H1 (cell line): ENCODE results near the gene TRPT1. TPM values are rescaled to one million over a fixed set of nuclear protein-coding genes. Genes with fewer than 3 reads are reported as not detected.

ENCODE experiments used
- CTCF ChIA-PET: fragments of 300-600 bp; sonication (Branson Sonifier 250); formaldehyde crosslinking; loops from one replicate; lab custom pipeline; 2021; ENCODE audit not compliant: partially characterized antibody; lab: Charles Lee
- POLR2A ChIA-PET: fragments of 300-600 bp; sonication (Branson Sonifier 250); formaldehyde crosslinking; loops from one replicate; lab custom pipeline; 2021; ENCODE audit warnings: inconsistent platforms; ENCODE audit not compliant: partially characterized antibody; lab: Charles Lee
- DNase-seq, 2 experiments: peaks; one replicate each; pipeline versions ENCODE4 v3.0.0 to v3.0.0-alpha.2; 2010 to 2022; ENCODE audit warnings: low spot score in 2 of 2, low read depth in 1 of 2, mixed read lengths in 1 of 2
- FAIRE-seq: peaks from 2 replicates; lab custom pipeline; 2011; peaks lifted over from hg19 to GRCh38; lab: Jason Lieb, UNC
- H2AFZ ChIP-seq: 2 replicates; pipeline ENCODE4 v1.8.1; 2012; ENCODE audit warnings: low read length, inconsistent platforms
- H2AK5ac ChIP-seq: 2 replicates; pipeline ENCODE4 v1.6.1; 2013; ENCODE audit warnings: low read depth, low read length
- H2BK120ac ChIP-seq: replicated peaks from 2 replicates; pipeline ENCODE3; 2013; ENCODE audit warnings: low read depth, low read length, inconsistent platforms
- H2BK12ac ChIP-seq: 2 replicates; pipeline ENCODE4 v1.6.1; 2013; ENCODE audit warnings: low read depth, low read length
- H2BK15ac ChIP-seq: 2 replicates; pipeline ENCODE4 v1.6.1; 2013; ENCODE audit warnings: low read length
- H2BK20ac ChIP-seq: 2 replicates; pipeline ENCODE4 v1.6.1; 2013; ENCODE audit warnings: low read length
- H2BK5ac ChIP-seq: 2 replicates; pipeline ENCODE4 v1.6.1; 2013; ENCODE audit warnings: low read depth, low read length
- H3K14ac ChIP-seq: 2 replicates; pipeline ENCODE4 v1.6.1; 2013; ENCODE audit warnings: inconsistent platforms; ENCODE audit not compliant: insufficient read length
- H3K18ac ChIP-seq: 2 replicates; pipeline ENCODE4 v1.6.1; 2013; ENCODE audit warnings: low read length; ENCODE audit errors: extremely low read depth
- H3K23ac ChIP-seq: 2 replicates; pipeline ENCODE4 v1.6.1; 2013; ENCODE audit warnings: inconsistent platforms; ENCODE audit not compliant: insufficient read length
- H3K23me2 ChIP-seq: 2 replicates; pipeline ENCODE4 v1.6.1; 2013; ENCODE audit warnings: low read depth, low read length
- H3K27ac ChIP-seq: 2 replicates; pipeline ENCODE4 v1.6.1; 2011; ENCODE audit warnings: low read depth, low read length, inconsistent platforms
- H3K27me3 ChIP-seq, 4 experiments: replicated peaks in 1 of 4; 1 replicate in 1 of 4; 2 replicates in 3 of 4; pipeline versions ENCODE4 v1.6.1 to v1.8.1; 2011 to 2013; ENCODE audit warnings: low read length in 3 of 4, mild to moderate bottlenecking in 3 of 4, inconsistent platforms in 2 of 4, mixed read lengths in 2 of 4, moderate library complexity in 1 of 4; ENCODE audit not compliant: control insufficient read depth in 3 of 4, insufficient read depth in 3 of 4; ENCODE audit errors: extremely low read depth in 1 of 4
- H3K36me3 ChIP-seq, 4 experiments: 2 replicates each; pipeline versions ENCODE4 v1.6.1 to v1.8.1; 2011 to 2013; ENCODE audit warnings: mild to moderate bottlenecking in 4 of 4, low read length in 3 of 4, moderate library complexity in 2 of 4, control low read depth in 1 of 4, inconsistent platforms in 1 of 4; ENCODE audit not compliant: insufficient read depth in 4 of 4, control insufficient read depth in 2 of 4
- H3K4ac ChIP-seq: replicated peaks from 2 replicates; pipeline ENCODE3; 2013; ENCODE audit warnings: low read length, low read depth, mixed read lengths, inconsistent platforms; ENCODE audit not compliant: insufficient read length
- H3K4me1 ChIP-seq, 4 experiments: replicated peaks in 1 of 4; 1 replicate in 1 of 4; 2 replicates in 3 of 4; pipeline versions ENCODE4 v1.6.1 to v1.8.1; 2011 to 2013; ENCODE audit warnings: low read length in 3 of 4, inconsistent platforms in 2 of 4, mixed read lengths in 1 of 4; ENCODE audit not compliant: insufficient read depth in 4 of 4, control insufficient read depth in 3 of 4
- H3K4me2 ChIP-seq, 2 experiments: 2 replicates each; pipeline versions ENCODE4 v1.6.1 to v1.8.1; 2011 to 2013; ENCODE audit warnings: low read depth in 2 of 2, low read length in 2 of 2, control low read depth in 1 of 2, inconsistent platforms in 1 of 2, mild to moderate bottlenecking in 1 of 2; ENCODE audit not compliant: insufficient read depth in 1 of 2
- H3K4me3 ChIP-seq, 4 experiments: fragments of 200-600, 300-600 bp in 1 of 4; sonication (generic), shearing (Covaris generic), sonication (Bioruptor Twin) in 1 of 4; 2 replicates each; pipeline versions ENCODE4 v1.5.1 to v1.8.1; 2011 to 2016; ENCODE audit warnings: low read length in 4 of 4, low read depth in 3 of 4, control low read depth in 2 of 4, inconsistent platforms in 2 of 4, mild to moderate bottlenecking in 2 of 4, mixed read lengths in 1 of 4, moderate library complexity in 1 of 4; ENCODE audit not compliant: insufficient read depth in 2 of 4; ENCODE audit errors: extremely low read depth in 1 of 4
- H3K56ac ChIP-seq: replicated peaks from 2 replicates; pipeline ENCODE3; 2013; ENCODE audit warnings: low read depth, mild to moderate bottlenecking, mixed read lengths, low read length, inconsistent platforms; ENCODE audit not compliant: insufficient read length
- H3K79me1 ChIP-seq: 2 replicates; pipeline ENCODE4 v1.6.1; 2013; ENCODE audit warnings: low read depth, low read length, control low read depth
- H3K79me2 ChIP-seq, 2 experiments: 2 replicates each; pipeline versions ENCODE4 v1.6.1 to v1.8.1; 2012 to 2013; ENCODE audit warnings: low read length in 2 of 2, mild to moderate bottlenecking in 2 of 2, inconsistent platforms in 1 of 2; ENCODE audit not compliant: insufficient read depth in 2 of 2, control insufficient read depth in 1 of 2
- H3K9ac ChIP-seq, 4 experiments: replicated peaks in 1 of 4; 1 replicate in 1 of 4; 2 replicates in 3 of 4; pipeline versions ENCODE4 v1.6.1 to v1.8.1; 2011 to 2013; ENCODE audit warnings: low read depth in 3 of 4, low read length in 3 of 4, control low read depth in 2 of 4, mild to moderate bottlenecking in 2 of 4, moderate library complexity in 2 of 4, inconsistent platforms in 1 of 4; ENCODE audit errors: extremely low read depth in 1 of 4
- H3K9me3 ChIP-seq, 2 experiments: 2 replicates each; pipeline versions ENCODE4 v1.6.1 to v1.8.1; 2012 to 2013; ENCODE audit warnings: mild to moderate bottlenecking in 2 of 2, moderate library complexity in 2 of 2, control low read depth in 1 of 2, inconsistent platforms in 1 of 2, low read depth in 1 of 2, low read length in 1 of 2, mixed read lengths in 1 of 2; ENCODE audit not compliant: insufficient read depth in 2 of 2
- H4K20me1 ChIP-seq, 2 experiments: replicated peaks in 1 of 2; 2 replicates each; pipeline versions ENCODE3 to v1.8.1; 2011 to 2013; ENCODE audit warnings: inconsistent platforms in 2 of 2, low read length in 2 of 2, mild to moderate bottlenecking in 1 of 2; ENCODE audit not compliant: insufficient read depth in 2 of 2, control insufficient read depth in 1 of 2
- H4K5ac ChIP-seq: 2 replicates; pipeline ENCODE4 v1.6.1; 2013; ENCODE audit warnings: low read length, low read depth, mixed read lengths, inconsistent platforms; ENCODE audit not compliant: insufficient read length
- H4K8ac ChIP-seq: 2 replicates; pipeline ENCODE4 v1.8.0; 2013; ENCODE audit warnings: mild to moderate bottlenecking, moderate library complexity, low read length, inconsistent platforms; ENCODE audit not compliant: insufficient read depth; ENCODE audit errors: extremely low read depth
- H4K91ac ChIP-seq: replicated peaks from 2 replicates; pipeline ENCODE3; 2013; ENCODE audit warnings: low read length, mixed read lengths, inconsistent platforms; ENCODE audit not compliant: insufficient read length
- BCL11A ChIP-seq, 2 experiments: IDR thresholded peaks; one replicate each; pipeline ENCODE4 v1.6.1; 2011; ENCODE audit warnings: low read depth in 2 of 2, low read length in 2 of 2, mild to moderate bottlenecking in 2 of 2
- JUN ChIP-seq: IDR thresholded peaks from 2 replicates; pipeline ENCODE4 v1.6.1; 2011; ENCODE audit warnings: low read depth, mild to moderate bottlenecking, improper control_type of control experiment, low read length
- NANOG ChIP-seq: IDR thresholded peaks from 2 replicates; pipeline ENCODE4 v1.6.1; 2011; ENCODE audit warnings: low read length, low read depth, mild to moderate bottlenecking, inconsistent platforms; ENCODE audit not compliant: insufficient read depth, poor library complexity, severe bottlenecking
- NRF1 ChIP-seq: IDR thresholded peaks from 2 replicates; pipeline ENCODE4 v1.6.1; 2011; ENCODE audit warnings: mild to moderate bottlenecking, low read depth, low read length, improper control_type of control experiment
- RBBP5 ChIP-seq: IDR thresholded peaks from 2 replicates; pipeline ENCODE4 v1.7.1; 2012; ENCODE audit warnings: low read depth, mild to moderate bottlenecking, inconsistent platforms, low read length, moderate library complexity, borderline replicate concordance
- SP1 ChIP-seq: IDR thresholded peaks from 2 replicates; pipeline ENCODE4 v1.6.1; 2011; ENCODE audit warnings: low read depth, low read length
- SRF ChIP-seq: IDR thresholded peaks from 2 replicates; pipeline ENCODE4 v1.6.1; 2011; ENCODE audit warnings: mild to moderate bottlenecking, low read depth, low read length, moderate library complexity
- TAF1 ChIP-seq: IDR thresholded peaks from 2 replicates; pipeline ENCODE4 v1.6.1; 2011; ENCODE audit warnings: mild to moderate bottlenecking, low read depth, low read length
- TAF7 ChIP-seq: optimal IDR thresholded peaks from 2 replicates; pipeline ENCODE3; 2011; ENCODE audit warnings: low read depth, mild to moderate bottlenecking, inconsistent platforms, low read length, moderate library complexity, borderline replicate concordance
- TCF12 ChIP-seq: IDR thresholded peaks from 2 replicates; pipeline ENCODE4 v1.6.1; 2011; ENCODE audit warnings: low read depth, mild to moderate bottlenecking, low read length
- WGBS, 2 experiments: shearing (Covaris generic) in 1 of 2; methylation state at CpG; one replicate each; pipeline versions ENCODE4 v1.1.6 to v1.1.7; 2013 to 2015; ENCODE audit warnings: low lambda C conversion rate in 2 of 2, mixed read lengths in 2 of 2, inconsistent platforms in 1 of 2, low coverage in 1 of 2, missing lambda C conversion rate in 1 of 2; ENCODE audit not compliant: insufficient replicate concordance in 2 of 2, insufficient coverage in 1 of 2, insufficient read length in 1 of 2; ENCODE audit errors: extremely low coverage in 1 of 2, missing lambda C conversion rate in 1 of 2; 5-methylcytosine and 5-hydroxymethylcytosine counted together
- polyA plus RNA-seq, 7 experiments: library from polyadenylated mRNA; depleted of rRNA in 3 of 7; stranded (reverse) in 5 of 7; unstranded in 2 of 7; fragments of >200 nt in 5 of 7; fragments of 200-250 nt in 2 of 7; gene quantifications; 1 replicate in 5 of 7; 2 replicates in 1 of 7; 4 replicates in 1 of 7; pipeline versions ENCODE4 v1.2.1 to v1.2.3, GENCODE V29; 2011 to 2013; ENCODE audit warnings: missing spikeins in 2 of 7, mixed read lengths in 2 of 7
- total RNA-seq: library from RNA; stranded (reverse); fragmentation: NEBNext Ultra II Directional; extraction: Animal tissue kit (Norgen Biotek cat#: 25700); gene quantifications from 2 replicates; pipeline ENCODE4 v1.2.1, GENCODE V29; 2021
- TF ChIP-seq, protein P1 (sequence below): IDR thresholded peaks from 2 replicates; pipeline ENCODE4 v1.6.1; 2012; ENCODE audit warnings: inconsistent platforms

TRPT1 gene
- total and polyA plus RNA-seq, 2 of the 8 experiments (the other 6 are each of a cell fraction or from before 2014, with no cell fraction given) = 34.5 to 74.6 TPM

GRCh38 chr11:64234647-64235379 lies 8.8 kb upstream of the TRPT1 start:
- no peak for FAIRE-seq
- Histone ChIP-seq H2AK5ac (no peak overlapping the region), H2BK5ac (no peak overlapping the region), H4K20me1 (peaks cover 0 to 6% of the 10 kb centered on the region in 2 experiments), H3K4ac (no peak overlapping the region), H2BK12ac (no peak overlapping the region), H3K9me3 (no peaks in the 10 kb centered on the region), H3K23ac (no peak overlapping the region), H3K27ac (no peak overlapping the region), H2BK120ac (no peak overlapping the region), H2BK20ac (no peak overlapping the region), H2AFZ (no peak overlapping the region), H3K4me2 (peak overlapping the region; percentile 50 to 87), H3K9ac (peak overlapping the region in 1 of 4 experiments; percentile 34; a peak in 2 of 7 replicates), H3K79me2 (no peaks in the 10 kb centered on the region), H3K4me1 (peaks cover 0 to 14% (median 4%) of the 10 kb centered on the region in 4 experiments; a peak in 5 of 7 replicates), H3K27me3 (peaks cover 0 to 12% (median 6%) of the 10 kb centered on the region in 4 experiments; a peak in 4 of 7 replicates), H4K5ac (no peak overlapping the region), H3K36me3 (peaks cover 0 to 5% (median 1%) of the 10 kb centered on the region in 4 experiments; a peak in 1 of 8 replicates), H3K56ac (no peak overlapping the region), H4K91ac (no peak overlapping the region), H3K23me2 (peaks cover 15% of the 10 kb centered on the region), H3K14ac (no peak overlapping the region), H2BK15ac (no peak overlapping the region), H3K4me3 (peak overlapping the region; percentile 39 to 70 (median 52)), H3K18ac (no peak overlapping the region; the same call in 1 of the 2 replicates), H4K8ac (peak overlapping the region; percentile 83; the same call in 1 of the 2 replicates), H3K79me1 (no peaks in the 10 kb centered on the region; the same call in 1 of the 2 replicates)
- ChIA-PET POLR2A (interaction anchor here (0.7 to 11.9 kb wide), 7 partner anchors 11 to 35 kb away, joined by 3 to 190 read pairs (median 5); partner anchors contain the start of genes FKBP2, PLCB3 and PPP1R14B), CTCF (interaction anchor here (0.6 to 8.6 kb wide), 6 partner anchors 13 to 132 kb away, joined by 3 to 51 read pairs (median 5); partner anchors contain the start of genes FERMT3 and PLCB3)
- WGBS, 2 experiments = 11% methylated on average over 22 of the region's 80 CpGs; no CpG with 5 or more reads in 1 of the 2 experiments
- peak in 1 of 2 experiments; percentile 70 for DNase-seq
- TF ChIP-seq NRF1 (no peak), SP1 (no peak), TCF12 (no peak), JUN (no peak), NANOG (no peak), TAF7 (no peak), BCL11A (IDR thresholded peaks at IDR 0.05; ENCODE audit: low read depth in 2 of 2, low read length in 2 of 2) (no peak), RBBP5 (no peak; the same call in 1 of the 2 replicates), SRF (no peak), TAF1 (no peak)
- TF ChIP-seq, protein P1, sequence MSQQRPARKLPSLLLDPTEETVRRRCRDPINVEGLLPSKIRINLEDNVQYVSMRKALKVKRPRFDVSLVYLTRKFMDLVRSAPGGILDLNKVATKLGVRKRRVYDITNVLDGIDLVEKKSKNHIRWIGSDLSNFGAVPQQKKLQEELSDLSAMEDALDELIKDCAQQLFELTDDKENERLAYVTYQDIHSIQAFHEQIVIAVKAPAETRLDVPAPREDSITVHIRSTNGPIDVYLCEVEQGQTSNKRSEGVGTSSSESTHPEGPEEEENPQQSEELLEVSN = no peak
